HG02763 (cell line): Measurements from ENCODE around the gene HLA-DPA1.
A peak's percentile ranks its signal among the peaks of the same experiment; 100 is the strongest.
"Not testable (repeated sequence)": the region's sequence is repeated elsewhere in the genome, so short reads cannot be mapped to it uniquely, and the experiment has no call there.

ENCODE experiments used
- ATAC-seq: cut with Tn5 transposase; IDR thresholded peaks from one replicate; pipeline ENCODE4 v1.9.1; 2021; ENCODE audit warnings: mild to moderate bottlenecking, moderate library complexity; ENCODE audit not compliant: unreplicated experiment

Gene HLA-DPA1

GRCh38 chr6:33073431-33073871 is at the start of gene HLA-DPA1:
Gene HLA-DPA1 (minus strand): TSS chr6:33073649.
- ATAC-seq = peak; percentile 69

GRCh38 chr6:33123181-33123580 is 49.7 kb upstream of the HLA-DPA1 start:
- no peak for ATAC-seq

GRCh38 chr6:33120001-33120400 is 46.6 kb upstream of the HLA-DPA1 start:
- no peak for ATAC-seq

GRCh38 chr6:33118525-33119123 is 45.2 kb upstream of the HLA-DPA1 start:
- ATAC-seq = no peak

GRCh38 chr6:33117811-33118277 is 44.4 kb upstream of the HLA-DPA1 start:
- ATAC-seq = no peak

GRCh38 chr6:33116841-33117711 is 43.6 kb upstream of the HLA-DPA1 start:
- ATAC-seq = no peak

GRCh38 chr6:33116417-33116816 is 43.0 kb upstream of the HLA-DPA1 start:
- no peak for ATAC-seq

GRCh38 chr6:33114406-33114805 is 41.0 kb upstream of the HLA-DPA1 start:
- no peak for ATAC-seq

- no peak for ATAC-seq
These were observed 40.3 kb upstream of the HLA-DPA1 start for GRCh38 chr6:33113755-33114154.

GRCh38 chr6:33112148-33112547 is 38.7 kb upstream of the HLA-DPA1 start:
- ATAC-seq = peak; percentile 67

GRCh38 chr6:33108307-33108706 is 34.9 kb upstream of the HLA-DPA1 start:
- ATAC-seq = no peak

- no peak for ATAC-seq
These were observed 34.2 kb upstream of the HLA-DPA1 start for GRCh38 chr6:33107641-33108040.

GRCh38 chr6:33105916-33106871 is 32.7 kb upstream of the HLA-DPA1 start:
- no peak for ATAC-seq

- ATAC-seq = no peak
These were observed 31.9 kb upstream of the HLA-DPA1 start for GRCh38 chr6:33105386-33105785.

GRCh38 chr6:33104887-33105286 is 31.4 kb upstream of the HLA-DPA1 start:
- no peak for ATAC-seq

- ATAC-seq = no peak
These were observed 30.3 kb upstream of the HLA-DPA1 start for GRCh38 chr6:33103776-33104175.

GRCh38 chr6:33101121-33101737 is 27.8 kb upstream of the HLA-DPA1 start:
- ATAC-seq = not testable (repeated sequence)

- ATAC-seq = no peak
These were observed 22.2 kb upstream of the HLA-DPA1 start for GRCh38 chr6:33095681-33096080.

GRCh38 chr6:33093855-33094254 is 20.4 kb upstream of the HLA-DPA1 start:
- ATAC-seq = no peak

GRCh38 chr6:33092385-33092784 is 18.9 kb upstream of the HLA-DPA1 start:
- no peak for ATAC-seq

GRCh38 chr6:33091957-33092356 is 18.5 kb upstream of the HLA-DPA1 start:
- no peak for ATAC-seq
